ENCODE data around the gene USP47.

GRCh38 chr11:12003815-12004214 is 162.0 kb downstream of the USP47 start:
- no peak for TF ChIP-seq POLR2A (IDR thresholded peaks at IDR 0.05)
- TF ChIP-seq, protein P1, sequence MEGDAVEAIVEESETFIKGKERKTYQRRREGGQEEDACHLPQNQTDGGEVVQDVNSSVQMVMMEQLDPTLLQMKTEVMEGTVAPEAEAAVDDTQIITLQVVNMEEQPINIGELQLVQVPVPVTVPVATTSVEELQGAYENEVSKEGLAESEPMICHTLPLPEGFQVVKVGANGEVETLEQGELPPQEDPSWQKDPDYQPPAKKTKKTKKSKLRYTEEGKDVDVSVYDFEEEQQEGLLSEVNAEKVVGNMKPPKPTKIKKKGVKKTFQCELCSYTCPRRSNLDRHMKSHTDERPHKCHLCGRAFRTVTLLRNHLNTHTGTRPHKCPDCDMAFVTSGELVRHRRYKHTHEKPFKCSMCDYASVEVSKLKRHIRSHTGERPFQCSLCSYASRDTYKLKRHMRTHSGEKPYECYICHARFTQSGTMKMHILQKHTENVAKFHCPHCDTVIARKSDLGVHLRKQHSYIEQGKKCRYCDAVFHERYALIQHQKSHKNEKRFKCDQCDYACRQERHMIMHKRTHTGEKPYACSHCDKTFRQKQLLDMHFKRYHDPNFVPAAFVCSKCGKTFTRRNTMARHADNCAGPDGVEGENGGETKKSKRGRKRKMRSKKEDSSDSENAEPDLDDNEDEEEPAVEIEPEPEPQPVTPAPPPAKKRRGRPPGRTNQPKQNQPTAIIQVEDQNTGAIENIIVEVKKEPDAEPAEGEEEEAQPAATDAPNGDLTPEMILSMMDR (IDR thresholded peaks at IDR 0.05) = no peak
